Retina (tissue), 1 donor: ENCODE results near the gene RBM10.

Experiments
- DNase-seq: peaks from one replicate; pipeline ENCODE4 v3.0.0-alpha.2; 2016

Gene RBM10

GRCh38 chrX:47146936-47147859 lies 2.2 kb downstream of the RBM10 start:
- no peak for DNase-seq

DNA sequence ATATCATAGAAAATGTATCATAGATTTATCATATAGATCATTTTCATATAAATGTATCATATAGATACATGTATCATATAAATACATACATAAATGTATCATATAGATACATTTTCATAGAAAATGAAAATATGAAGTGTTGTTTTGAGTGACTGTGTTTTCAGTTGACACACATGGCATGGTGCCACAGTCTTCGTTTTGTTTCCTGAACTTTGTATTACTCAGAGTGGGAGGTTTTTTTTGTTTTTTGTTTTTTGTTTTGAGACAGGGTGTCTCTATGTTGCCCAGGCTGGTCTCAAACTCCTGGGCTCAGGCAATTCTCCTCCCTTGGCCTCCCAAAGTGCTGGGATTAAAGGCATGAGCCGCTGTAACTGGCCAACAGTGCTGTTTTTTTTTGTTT lies 3.9 kb downstream of the RBM10 start:
- no peak for DNase-seq

- no peak for DNase-seq
Measured at GRCh38 chrX:47151435-47151834, 6.4 kb downstream of the RBM10 start.

- no peak for DNase-seq
Measured at GRCh38 chrX:47156611-47157520, 11.8 kb downstream of the RBM10 start.

GRCh38 chrX:47158131-47158530 lies 13.1 kb downstream of the RBM10 start:
- no peak for DNase-seq

DNA sequence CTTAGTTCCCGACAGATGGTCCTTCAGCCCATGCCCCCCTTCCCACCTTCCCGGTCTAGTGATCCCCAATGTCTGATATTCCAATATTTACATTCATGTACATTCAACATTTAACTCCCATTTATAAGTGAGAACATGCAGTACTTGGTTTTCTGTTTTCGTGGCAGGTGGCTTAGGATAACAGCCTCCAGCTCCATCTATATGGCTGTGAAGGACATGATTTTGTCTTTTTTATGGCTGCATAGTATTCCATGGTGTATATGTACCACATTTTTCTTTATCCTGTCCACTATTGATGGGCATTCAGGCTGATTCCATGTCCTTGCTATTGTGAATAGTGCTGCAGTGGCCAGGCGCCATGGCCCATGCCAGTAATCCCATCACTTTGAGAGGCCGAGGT lies 13.8 kb downstream of the RBM10 start:
- DNase-seq, result no peak

- no peak for DNase-seq
Measured at GRCh38 chrX:47160781-47161180, 15.8 kb downstream of the RBM10 start.

DNA sequence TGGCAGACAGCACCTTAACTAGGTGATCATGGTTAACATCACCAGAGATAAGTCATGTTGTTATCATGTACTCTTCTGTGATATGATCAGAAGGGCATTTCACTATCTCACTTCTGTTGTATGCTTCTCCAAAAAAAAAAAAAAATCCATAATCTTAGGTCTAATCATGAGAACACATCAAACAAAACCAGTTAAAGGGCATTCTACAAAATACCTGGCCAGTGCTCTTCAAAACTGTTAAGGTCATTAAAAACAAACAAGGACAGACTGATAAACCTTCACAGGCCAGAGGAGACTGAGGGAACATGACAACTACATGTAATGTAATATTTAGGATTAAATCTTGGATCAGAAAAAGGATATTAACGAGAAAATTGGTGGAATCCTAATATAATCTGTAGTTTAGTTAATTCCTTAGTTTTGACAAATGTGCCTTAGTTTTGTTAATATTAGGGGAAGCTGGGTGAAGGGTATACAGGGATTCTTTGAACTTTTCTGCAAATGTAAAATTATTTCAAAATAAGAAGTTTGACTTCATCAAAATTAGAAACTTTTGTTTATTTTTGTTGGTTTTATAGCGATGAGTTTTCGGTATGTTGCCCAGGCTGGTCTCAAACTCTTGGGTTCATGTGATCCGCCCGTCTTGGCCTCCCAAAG lies 18.0 kb downstream of the RBM10 start:
- DNase-seq, result no peak

GRCh38 chrX:47164420-47164819 lies 19.4 kb downstream of the RBM10 start:
- no peak for DNase-seq

DNA sequence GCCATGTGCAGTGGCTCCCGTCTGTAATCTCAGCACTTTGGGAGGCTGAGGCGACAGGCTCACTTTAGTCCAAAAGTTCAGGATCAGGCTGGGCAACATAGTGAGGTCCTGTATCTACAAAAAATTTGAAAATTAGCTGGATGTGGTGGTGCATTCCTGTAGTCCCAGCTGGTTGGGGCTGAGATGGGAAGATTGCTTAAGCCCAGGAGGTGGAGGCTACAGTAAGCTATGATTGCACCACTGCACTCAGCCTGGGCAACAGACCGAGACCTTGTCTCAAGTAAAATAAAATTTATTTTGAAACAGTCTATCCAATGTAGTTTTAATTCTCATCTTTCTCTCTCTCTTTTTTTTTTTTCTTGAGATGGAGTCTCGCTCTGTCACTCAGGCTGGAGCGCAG lies 21.1 kb downstream of the RBM10 start:
- DNase-seq, result no peak

- no peak for DNase-seq
Measured at GRCh38 chrX:47168495-47169073, 23.6 kb downstream of the RBM10 start.

GRCh38 chrX:47169273-47169672 lies 24.3 kb downstream of the RBM10 start:
- no peak for DNase-seq

DNA sequence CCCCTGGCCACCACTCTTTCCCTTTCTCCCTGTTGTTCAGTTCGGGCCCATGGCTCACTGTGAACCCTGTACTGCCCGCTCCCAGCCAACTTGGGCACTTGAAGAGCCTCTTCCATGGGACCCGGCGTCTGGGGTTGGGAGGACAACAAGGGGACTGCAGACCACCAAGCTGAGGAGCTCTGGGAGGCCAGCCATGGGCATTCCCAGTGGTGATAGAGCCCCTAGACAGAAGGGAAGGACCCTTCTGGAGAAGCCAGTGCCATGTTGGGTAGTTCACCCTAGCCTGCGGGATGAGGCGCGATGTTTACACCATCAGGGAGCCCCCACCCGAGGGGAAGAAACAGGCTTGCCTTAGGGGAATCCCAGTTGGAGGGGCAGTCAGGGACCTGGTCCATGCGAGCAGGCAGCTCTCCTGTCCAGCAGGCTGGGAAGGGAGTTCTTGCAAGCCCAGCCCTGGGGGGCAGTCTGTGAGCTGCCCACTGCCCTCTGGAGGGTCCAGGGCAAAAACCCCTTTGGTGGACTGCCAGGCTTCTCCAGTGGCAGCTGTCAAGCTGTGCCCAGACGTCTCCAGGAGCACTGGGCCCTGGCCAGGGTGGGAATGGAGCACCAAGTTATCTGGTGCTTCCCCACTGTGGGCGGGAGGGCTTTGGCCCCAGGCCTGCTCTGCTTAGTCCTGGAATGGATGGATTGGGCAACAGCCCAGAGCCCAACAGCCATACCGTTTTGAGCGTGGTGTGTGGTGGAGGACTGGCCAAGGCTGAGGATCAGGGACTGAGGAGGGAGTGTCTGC lies 24.9 kb downstream of the RBM10 start:
- DNase-seq, result no peak

DNA sequence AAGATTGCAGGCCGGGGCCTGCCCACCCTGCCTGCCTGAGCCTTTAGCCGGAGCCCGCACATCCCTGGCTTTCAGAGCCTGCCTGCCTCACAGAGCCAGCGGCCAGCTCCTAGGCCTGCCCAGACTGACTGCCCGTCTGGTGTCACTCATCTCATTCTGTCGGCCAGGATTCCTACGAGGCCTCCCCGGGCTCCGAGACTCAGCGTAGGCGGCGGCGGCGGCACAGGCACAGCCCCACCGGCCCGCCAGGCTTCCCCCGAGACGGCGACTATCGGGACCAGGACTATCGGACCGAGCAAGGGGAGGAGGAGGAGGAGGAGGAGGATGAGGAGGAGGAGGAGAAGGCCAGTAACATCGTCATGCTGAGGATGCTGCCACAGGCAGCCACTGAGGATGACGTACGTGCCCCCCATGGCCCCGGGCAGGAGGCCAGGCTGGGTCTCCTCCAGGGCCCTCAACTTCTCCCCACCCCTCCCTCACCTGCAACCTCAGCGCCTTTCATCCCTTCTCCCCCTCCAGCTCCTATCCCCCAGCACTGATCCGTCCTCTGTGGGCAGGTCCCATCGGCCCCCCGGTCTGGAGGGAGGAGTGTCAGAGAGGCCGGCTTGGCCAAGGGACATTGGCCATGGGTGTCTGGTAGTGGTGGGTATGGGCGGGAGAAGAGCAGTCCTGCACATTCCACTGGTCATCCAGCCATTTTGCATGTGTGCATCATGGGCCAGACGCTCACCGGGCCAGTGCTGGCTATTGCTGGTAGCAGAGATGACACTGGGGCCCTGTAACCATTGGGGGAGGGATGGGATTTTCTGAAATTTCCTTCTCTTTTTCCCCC lies 26.1 kb downstream of the RBM10 start:
- no peak for DNase-seq

GRCh38 chrX:47171996-47172395 lies 27.0 kb downstream of the RBM10 start:
- DNase-seq, result no peak

GRCh38 chrX:47172549-47172948 lies 27.5 kb downstream of the RBM10 start:
- DNase-seq, result no peak

GRCh38 chrX:47172971-47173792 lies 28.2 kb downstream of the RBM10 start:
- DNase-seq, result no peak

DNA sequence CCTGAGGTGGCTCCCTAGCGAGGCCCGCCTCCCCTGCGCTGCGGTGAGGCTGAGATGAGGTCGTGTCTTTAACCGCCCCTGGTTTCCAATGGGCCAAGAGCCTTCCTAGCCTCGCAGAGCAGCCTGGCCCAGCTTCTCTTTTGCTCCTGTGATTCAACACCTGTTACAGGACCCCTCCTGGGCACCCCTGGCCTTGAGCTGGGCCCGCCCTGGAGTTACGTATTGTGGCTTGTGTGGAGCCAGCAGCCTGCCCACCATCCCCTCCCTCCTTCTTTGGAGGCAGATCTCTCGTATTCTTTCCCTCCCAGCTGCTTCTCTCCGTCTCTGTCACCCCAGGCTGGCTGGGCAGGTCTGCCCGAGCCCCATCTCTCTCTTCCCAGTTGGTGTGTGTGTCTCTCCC lies 29.4 kb downstream of the RBM10 start:
- DNase-seq, result no peak

DNA sequence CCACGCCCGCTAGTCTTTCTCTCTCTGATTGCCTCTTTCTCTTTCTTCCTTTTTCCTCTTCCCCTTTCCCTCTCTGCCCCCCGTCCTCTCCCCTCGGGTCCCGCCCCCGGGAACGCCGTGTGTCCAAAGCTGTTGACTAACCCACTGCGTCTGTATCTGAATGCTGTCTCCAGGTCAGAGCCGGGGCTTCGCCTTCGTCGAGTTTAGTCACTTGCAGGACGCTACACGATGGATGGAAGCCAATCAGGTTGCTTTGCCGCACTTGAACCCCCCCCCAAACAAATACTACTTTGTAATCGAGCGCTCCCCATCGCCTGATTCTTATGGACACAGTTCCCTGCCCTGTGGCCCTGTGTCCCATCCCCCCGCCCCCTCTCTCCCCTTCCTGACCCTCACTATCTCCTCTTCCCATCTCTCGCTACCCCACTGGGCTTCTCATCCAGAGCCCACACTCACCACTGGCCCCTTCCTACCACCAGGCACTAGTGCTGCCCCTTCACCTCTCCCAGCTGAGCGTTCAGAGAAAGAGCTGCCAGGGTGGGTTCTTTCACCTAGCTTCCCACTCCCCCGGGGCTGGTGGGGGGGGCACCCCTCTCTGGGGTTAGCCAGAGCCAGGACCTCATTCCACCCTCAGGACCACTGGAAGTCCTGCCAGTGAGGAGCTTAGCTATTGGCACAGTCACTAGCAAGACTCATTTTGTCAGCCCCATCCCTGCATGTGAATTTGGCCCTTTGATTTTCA lies 30.0 kb downstream of the RBM10 start:
- no peak for DNase-seq
